Esophagus squamous epithelium (tissue), 4 donors: ENCODE data around the gene ARID1A.

Source experiments
- POLR2A ChIP-seq, 4 donors: fragments of 450-650 bp; IDR thresholded peaks; one replicate each; pipeline ENCODE4 v1.6.1; 2017; ENCODE audit warnings: antibody characterized with exemption in 4 of 4, mild to moderate bottlenecking in 4 of 4, moderate library complexity in 3 of 4
- TF ChIP-seq, protein P1 (sequence below), 6 experiments: fragments of 450-650 bp in 4 of 6; fragments of 200-600 bp in 2 of 6; sonication (generic) in 2 of 6; IDR thresholded peaks; one replicate each; pipeline ENCODE4 v1.5.1; 2016 to 2019; ENCODE audit warnings: antibody characterized with exemption in 6 of 6, mild to moderate bottlenecking in 4 of 6, moderate library complexity in 4 of 6

DNA sequence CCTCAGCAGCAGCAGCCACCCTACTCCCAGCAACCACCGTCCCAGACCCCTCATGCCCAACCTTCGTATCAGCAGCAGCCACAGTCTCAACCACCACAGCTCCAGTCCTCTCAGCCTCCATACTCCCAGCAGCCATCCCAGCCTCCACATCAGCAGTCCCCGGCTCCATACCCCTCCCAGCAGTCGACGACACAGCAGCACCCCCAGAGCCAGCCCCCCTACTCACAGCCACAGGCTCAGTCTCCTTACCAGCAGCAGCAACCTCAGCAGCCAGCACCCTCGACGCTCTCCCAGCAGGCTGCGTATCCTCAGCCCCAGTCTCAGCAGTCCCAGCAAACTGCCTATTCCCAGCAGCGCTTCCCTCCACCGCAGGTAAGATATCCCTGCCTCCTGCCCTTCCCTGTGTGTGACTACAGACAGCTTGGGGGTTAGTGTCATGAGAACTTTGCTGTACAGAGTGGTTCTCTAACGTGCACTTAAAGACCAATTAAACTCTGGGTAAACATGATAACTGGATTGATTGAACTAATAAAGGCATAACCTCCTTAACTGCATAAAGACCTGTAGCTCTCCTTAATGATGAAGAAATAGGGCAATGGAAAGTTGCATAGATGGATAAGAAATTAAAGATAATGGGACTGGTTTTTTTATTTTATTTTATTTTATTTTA, 35.6 kb downstream of the ARID1A start:
- TF ChIP-seq, protein P1, sequence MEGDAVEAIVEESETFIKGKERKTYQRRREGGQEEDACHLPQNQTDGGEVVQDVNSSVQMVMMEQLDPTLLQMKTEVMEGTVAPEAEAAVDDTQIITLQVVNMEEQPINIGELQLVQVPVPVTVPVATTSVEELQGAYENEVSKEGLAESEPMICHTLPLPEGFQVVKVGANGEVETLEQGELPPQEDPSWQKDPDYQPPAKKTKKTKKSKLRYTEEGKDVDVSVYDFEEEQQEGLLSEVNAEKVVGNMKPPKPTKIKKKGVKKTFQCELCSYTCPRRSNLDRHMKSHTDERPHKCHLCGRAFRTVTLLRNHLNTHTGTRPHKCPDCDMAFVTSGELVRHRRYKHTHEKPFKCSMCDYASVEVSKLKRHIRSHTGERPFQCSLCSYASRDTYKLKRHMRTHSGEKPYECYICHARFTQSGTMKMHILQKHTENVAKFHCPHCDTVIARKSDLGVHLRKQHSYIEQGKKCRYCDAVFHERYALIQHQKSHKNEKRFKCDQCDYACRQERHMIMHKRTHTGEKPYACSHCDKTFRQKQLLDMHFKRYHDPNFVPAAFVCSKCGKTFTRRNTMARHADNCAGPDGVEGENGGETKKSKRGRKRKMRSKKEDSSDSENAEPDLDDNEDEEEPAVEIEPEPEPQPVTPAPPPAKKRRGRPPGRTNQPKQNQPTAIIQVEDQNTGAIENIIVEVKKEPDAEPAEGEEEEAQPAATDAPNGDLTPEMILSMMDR (IDR thresholded peaks at IDR 0.05) = no peak
- TF ChIP-seq POLR2A (IDR thresholded peaks at IDR 0.05) = no peak
